ENCODE results near the gene VIL1. TPM values are rescaled to one million over a fixed set of nuclear protein-coding genes. Genes with fewer than 3 reads are reported as not detected.

Gene VIL1
- total and polyA plus RNA-seq, 2 of the 8 experiments (the other 6 are each of a cell fraction or from before 2014, with no cell fraction given), result 6.2 to 7.0 TPM

DNA sequence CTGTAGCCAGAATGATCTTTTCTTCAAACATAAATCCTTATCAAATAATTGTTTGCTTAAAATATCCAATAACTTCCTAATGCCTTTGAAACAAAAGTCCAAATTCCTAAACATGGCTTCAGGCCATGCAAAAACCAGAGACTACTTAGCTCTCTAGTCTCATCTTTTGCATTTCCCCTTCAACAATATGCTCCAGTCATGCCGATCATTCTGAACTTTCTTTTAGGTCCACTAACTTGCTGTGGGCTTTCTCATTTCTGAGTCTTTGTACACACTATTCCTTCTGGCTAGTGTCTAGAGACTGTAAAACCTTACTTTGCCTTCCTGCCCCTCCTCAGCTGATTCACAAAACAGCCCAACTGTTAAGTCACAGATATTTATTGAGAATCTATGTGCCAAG lies 51.5 kb downstream of the VIL1 start (continued):
- TF ChIP-seq, protein P1, sequence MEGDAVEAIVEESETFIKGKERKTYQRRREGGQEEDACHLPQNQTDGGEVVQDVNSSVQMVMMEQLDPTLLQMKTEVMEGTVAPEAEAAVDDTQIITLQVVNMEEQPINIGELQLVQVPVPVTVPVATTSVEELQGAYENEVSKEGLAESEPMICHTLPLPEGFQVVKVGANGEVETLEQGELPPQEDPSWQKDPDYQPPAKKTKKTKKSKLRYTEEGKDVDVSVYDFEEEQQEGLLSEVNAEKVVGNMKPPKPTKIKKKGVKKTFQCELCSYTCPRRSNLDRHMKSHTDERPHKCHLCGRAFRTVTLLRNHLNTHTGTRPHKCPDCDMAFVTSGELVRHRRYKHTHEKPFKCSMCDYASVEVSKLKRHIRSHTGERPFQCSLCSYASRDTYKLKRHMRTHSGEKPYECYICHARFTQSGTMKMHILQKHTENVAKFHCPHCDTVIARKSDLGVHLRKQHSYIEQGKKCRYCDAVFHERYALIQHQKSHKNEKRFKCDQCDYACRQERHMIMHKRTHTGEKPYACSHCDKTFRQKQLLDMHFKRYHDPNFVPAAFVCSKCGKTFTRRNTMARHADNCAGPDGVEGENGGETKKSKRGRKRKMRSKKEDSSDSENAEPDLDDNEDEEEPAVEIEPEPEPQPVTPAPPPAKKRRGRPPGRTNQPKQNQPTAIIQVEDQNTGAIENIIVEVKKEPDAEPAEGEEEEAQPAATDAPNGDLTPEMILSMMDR (IDR thresholded peaks at IDR 0.05; ENCODE audit: control extremely low read depth in 1 of 3, insufficient read depth in 1 of 3, low read depth in 1 of 3, low read length in 3 of 3), result no peak
- no peak for TF ChIP-seq RFX5 (IDR thresholded peaks at IDR 0.05; ENCODE audit: borderline replicate concordance, low read depth, low read length)
